ENCODE measurements around the gene ZNF100. TPM values are rescaled to one million over a fixed set of nuclear protein-coding genes. Genes with fewer than 3 reads are reported as not detected.
"Not testable (repeated sequence)": the region's sequence is repeated elsewhere in the genome, so short reads cannot be mapped to it uniquely, and the experiment has no call there.

The ZNF100 gene
- total RNA-seq, 6 donors from 2014 or later, result 4.1 to 33.5 (median 11.4) TPM

DNA sequence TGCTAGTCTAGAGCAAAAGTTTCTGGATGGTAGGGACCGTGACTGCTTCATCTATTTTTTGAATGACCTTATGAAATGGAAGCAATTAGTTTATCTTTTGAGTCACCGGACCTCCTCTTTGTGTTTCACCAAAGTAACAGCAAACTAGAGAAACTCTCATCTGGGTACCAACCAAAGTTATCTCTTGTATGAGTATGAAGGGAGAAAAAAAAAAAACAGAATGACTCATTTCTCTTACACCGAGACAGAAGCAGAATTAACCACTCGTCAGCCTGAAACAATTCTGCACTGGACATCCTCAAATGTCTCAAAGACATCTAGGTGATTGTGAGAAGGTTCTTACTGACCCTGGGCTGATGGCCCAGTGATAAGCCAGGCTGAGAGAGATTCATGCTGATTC lies 18.3 kb downstream of the ZNF100 start:
- Histone ChIP-seq H3K27ac (no peak overlapping the region), H3K4me3 (no peak overlapping the region), H3K27me3 (no peaks in the 10 kb centered on the region), H3K36me3 (peaks cover 6 to 47% (median 29%) of the 10 kb centered on the region in 4 donors), H3K4me1 (no peaks in the 10 kb centered on the region), H3K9me3 (peaks cover 0 to 26% (median 4%) of the 10 kb centered on the region in 4 donors)
- TF ChIP-seq EP300 (IDR thresholded peaks at IDR 0.05) (no peak), POLR2A (IDR thresholded peaks at IDR 0.05) (no peak), POLR2AphosphoS5 (IDR thresholded peaks at IDR 0.05) (no peak)
- TF ChIP-seq, protein P1, sequence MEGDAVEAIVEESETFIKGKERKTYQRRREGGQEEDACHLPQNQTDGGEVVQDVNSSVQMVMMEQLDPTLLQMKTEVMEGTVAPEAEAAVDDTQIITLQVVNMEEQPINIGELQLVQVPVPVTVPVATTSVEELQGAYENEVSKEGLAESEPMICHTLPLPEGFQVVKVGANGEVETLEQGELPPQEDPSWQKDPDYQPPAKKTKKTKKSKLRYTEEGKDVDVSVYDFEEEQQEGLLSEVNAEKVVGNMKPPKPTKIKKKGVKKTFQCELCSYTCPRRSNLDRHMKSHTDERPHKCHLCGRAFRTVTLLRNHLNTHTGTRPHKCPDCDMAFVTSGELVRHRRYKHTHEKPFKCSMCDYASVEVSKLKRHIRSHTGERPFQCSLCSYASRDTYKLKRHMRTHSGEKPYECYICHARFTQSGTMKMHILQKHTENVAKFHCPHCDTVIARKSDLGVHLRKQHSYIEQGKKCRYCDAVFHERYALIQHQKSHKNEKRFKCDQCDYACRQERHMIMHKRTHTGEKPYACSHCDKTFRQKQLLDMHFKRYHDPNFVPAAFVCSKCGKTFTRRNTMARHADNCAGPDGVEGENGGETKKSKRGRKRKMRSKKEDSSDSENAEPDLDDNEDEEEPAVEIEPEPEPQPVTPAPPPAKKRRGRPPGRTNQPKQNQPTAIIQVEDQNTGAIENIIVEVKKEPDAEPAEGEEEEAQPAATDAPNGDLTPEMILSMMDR (IDR thresholded peaks at IDR 0.05), result no peak
- no peak for DNase-seq
- 83 to 87% methylated on average over 4 of the region's 4 CpGs for WGBS, 2 donors
- no peak for ATAC-seq (ENCODE audit: low FRiP score in 2 of 2)

DNA sequence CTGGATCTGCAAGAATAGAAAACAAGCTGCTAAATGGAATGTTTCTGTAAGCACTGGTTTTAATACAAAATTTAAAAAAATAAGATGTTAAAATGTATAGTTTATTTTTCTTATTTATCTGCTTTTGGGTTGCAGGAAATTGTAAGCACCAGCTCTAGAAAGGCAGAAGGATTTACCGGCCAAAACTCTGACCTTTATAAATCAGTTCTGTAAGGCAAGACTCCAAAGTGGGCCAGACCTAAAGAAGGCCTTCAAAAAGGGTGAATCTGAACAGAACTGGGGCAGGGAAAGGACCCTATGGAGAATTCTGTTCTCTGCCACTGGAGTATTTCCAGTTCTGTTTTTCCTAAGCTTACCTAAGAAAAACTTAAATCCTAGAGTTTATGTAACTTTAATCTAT lies 19.3 kb downstream of the ZNF100 start:
- WGBS, 2 donors, result 79 to 85% methylated on average over 1 of the region's 1 CpG
- TF ChIP-seq, protein P1 (IDR thresholded peaks at IDR 0.05), result no peak
- no peak for TF ChIP-seq POLR2AphosphoS5 (IDR thresholded peaks at IDR 0.05)
- TF ChIP-seq EP300 (IDR thresholded peaks at IDR 0.05), result no peak
- no peaks in the 10 kb centered on the region for H3K4me1 ChIP-seq
- H3K4me3 ChIP-seq, result no peak overlapping the region
- H3K36me3 ChIP-seq, result peaks cover 3 to 51% (median 26%) of the 10 kb centered on the region in 4 donors
- H3K27me3 ChIP-seq, result no peaks in the 10 kb centered on the region
- ATAC-seq (ENCODE audit: low FRiP score in 2 of 2) (no peak), DNase-seq (no peak)
- H3K27ac ChIP-seq, result no peak overlapping the region
- peaks cover 0 to 22% (median 4%) of the 10 kb centered on the region in 4 donors for H3K9me3 ChIP-seq

DNA sequence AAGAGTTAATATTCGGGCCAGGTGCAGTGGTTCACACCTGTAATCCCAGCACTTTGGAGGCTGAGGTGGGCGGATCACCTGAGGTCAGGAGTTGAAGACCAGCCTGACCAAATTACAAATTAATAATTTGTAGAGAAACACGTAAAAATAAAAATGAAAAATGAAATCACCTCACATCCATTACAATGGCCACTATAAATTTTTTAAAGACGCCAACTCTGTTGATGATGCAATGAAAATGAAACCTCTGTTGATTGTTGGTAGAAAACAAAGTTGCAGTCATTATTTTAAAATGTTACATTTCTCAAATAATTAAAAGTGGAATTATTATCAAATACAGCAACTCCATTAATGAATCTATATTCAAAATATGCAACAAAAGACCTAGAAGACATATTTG lies 26.8 kb downstream of the ZNF100 start:
- ATAC-seq (ENCODE audit: low FRiP score in 2 of 2), result no peak
- Histone ChIP-seq H3K4me3 (no peak overlapping the region), H3K27me3 (no peaks in the 10 kb centered on the region), H3K9me3 (peaks cover 0 to 37% (median 23%) of the 10 kb centered on the region in 4 donors), H3K4me1 (no peaks in the 10 kb centered on the region), H3K27ac (no peak overlapping the region), H3K36me3 (peaks cover 8 to 63% (median 17%) of the 10 kb centered on the region in 4 donors)
- WGBS, 2 donors, result 94% methylated on average over 4 of the region's 4 CpGs
- TF ChIP-seq EP300 (IDR thresholded peaks at IDR 0.05) (no peak), POLR2A (IDR thresholded peaks at IDR 0.05) (no peak)
- DNase-seq, result no peak

DNA sequence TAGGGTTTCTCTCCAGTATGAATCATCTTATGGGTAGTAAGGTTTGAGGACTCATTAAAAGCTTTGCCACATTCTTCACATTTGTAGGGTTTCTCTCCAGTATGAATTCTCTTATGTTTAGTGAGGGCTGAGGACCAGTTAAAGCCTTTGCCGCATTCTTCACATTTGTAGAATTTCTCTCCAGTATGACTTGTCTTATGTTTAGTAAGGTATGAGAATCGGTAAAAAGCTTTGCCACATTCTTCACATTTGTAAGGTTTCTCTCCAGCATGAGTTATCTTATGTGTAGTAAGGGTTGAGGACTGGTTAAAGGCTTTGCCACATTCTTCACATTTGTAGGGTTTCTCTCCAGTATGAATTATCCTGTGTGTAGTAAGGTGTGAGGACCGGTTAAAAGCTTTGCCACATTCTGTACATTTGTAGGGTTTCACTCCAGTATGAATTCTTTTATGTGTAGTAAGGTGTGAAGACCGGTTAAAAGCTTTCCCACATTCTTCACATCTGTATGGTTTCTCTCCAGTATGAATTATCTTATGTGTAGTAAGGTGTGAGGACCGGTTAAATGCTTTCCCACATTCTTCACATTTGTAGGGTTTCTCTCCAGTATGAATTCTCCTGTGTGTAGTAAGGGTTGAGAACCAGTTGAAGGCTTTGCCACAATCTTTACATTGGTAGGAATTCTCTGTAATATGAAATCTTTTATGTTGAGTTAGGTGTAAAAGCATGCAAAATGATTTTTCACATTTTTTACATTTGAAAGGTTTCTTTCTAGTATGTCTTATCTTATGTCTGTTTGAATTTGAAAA lies 40.2 kb downstream of the ZNF100 start:
- H3K27ac ChIP-seq; ATAC-seq (ENCODE audit: low FRiP score in 2 of 2); DNase-seq; H3K27me3 ChIP-seq; H3K4me1 ChIP-seq; H3K4me3 ChIP-seq: not testable (repeated sequence)
- WGBS, 2 donors, result 94 to 96% methylated on average over 5 of the region's 5 CpGs
- Histone ChIP-seq H3K36me3 (peaks cover 5 to 32% (median 20%) of the 10 kb centered on the region in 4 donors), H3K9me3 (peaks cover 40 to 80% (median 53%) of the 10 kb centered on the region in 4 donors)

DNA sequence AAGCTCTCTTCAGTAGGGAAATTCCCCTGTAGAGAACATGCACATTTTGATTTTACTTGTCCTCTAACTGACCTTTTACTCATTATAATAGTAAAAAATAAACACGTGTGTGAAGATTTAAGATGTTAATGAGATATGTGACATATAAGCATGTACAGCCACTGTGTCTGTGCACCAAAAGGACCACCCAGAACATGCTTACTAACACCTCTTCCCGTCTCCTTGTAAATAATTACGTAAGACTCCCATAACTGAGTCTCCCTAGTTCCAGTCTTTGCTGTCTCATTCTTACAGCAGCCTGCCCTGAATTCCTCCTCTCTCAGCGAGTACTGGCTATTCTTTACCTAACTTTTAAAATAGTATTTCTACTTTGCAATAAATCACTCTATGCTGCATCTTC lies 53.6 kb downstream of the ZNF100 start:
- H3K9me3 ChIP-seq, result peaks cover 0 to 48% (median 6%) of the 10 kb centered on the region in 4 donors
- TF ChIP-seq POLR2A (IDR thresholded peaks at IDR 0.05) (no peak), POLR2AphosphoS5 (IDR thresholded peaks at IDR 0.05) (no peak)
- TF ChIP-seq, protein P1 (IDR thresholded peaks at IDR 0.05), result no peak
- no peaks in the 10 kb centered on the region for H3K4me1 ChIP-seq
- H3K27ac ChIP-seq, result no peak overlapping the region
- 82 to 86% methylated on average over 4 of the region's 4 CpGs for WGBS, 2 donors
- no peaks in the 10 kb centered on the region for H3K27me3 ChIP-seq
- H3K36me3 ChIP-seq, result no peaks in the 10 kb centered on the region
- DNase-seq, result no peak
- H3K4me3 ChIP-seq, result no peak overlapping the region
- ATAC-seq (ENCODE audit: low FRiP score in 2 of 2), result no peak

DNA sequence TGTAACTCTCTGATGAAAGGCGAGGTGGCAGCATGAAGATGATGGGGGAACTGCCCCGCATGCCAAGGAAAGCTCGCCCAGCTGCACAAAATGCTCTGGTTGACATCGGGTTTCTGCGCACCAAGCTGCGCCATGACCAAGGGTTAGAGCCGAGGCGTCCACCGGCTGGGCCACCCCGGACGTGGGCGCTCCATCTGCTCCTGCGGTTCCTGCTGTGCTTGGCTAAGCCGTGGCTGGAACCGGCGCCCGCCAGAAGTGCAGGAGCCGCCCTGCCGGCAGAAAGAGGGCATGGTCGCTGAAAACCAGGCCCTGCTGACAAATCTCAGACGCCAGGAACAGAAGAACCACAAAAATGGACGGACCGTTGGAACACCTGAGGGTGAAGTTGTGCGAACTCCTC lies 57.9 kb downstream of the ZNF100 start:
- H3K27ac ChIP-seq, result no peak overlapping the region
- H3K9me3 ChIP-seq, result peaks cover 0 to 18% (median 0%) of the 10 kb centered on the region in 4 donors
- no peaks in the 10 kb centered on the region for H3K36me3 ChIP-seq
- DNase-seq (peak in 1 of 2 donors; percentile 67), ATAC-seq (ENCODE audit: low FRiP score in 2 of 2) (no peak)
- WGBS, 2 donors, result 95% methylated on average over 20 to 24 of the region's 24 CpGs
- no peaks in the 10 kb centered on the region for H3K27me3 ChIP-seq
- H3K4me1 ChIP-seq, result no peaks in the 10 kb centered on the region
- H3K4me3 ChIP-seq, result no peak overlapping the region
- no peak for TF ChIP-seq POLR2AphosphoS5 (IDR thresholded peaks at IDR 0.05)

DNA sequence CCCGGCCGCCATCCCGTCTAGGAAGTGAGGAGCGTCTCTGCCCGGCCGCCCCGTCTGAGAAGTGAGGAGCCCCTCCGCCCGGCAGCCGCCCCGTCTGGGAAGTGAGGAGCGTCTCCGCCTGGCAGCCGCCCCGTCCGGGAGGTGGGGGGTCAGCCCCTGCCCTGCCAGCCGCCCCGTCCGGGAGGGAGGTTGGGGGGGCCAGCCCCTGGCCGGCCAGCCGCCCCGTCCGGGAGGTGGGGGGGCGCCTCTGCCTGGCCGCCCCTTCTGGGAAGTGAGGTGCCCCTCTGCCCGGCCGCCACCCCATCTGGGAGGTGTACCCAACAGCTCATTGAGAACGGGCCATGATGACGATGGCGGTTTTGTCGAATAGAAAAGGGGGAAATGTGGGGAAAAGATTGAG lies 59.5 kb downstream of the ZNF100 start:
- H3K4me3 ChIP-seq; ATAC-seq (ENCODE audit: low FRiP score in 2 of 2); H3K27me3 ChIP-seq; H3K27ac ChIP-seq; H3K4me1 ChIP-seq; H3K36me3 ChIP-seq: not testable (repeated sequence)
- H3K9me3 ChIP-seq, result peaks cover 0 to 18% (median 0%) of the 10 kb centered on the region in 4 donors
- peak in 1 of 2 donors; percentile 62 for DNase-seq
- WGBS, 2 donors, result 97 to 98% methylated on average over 8 to 17 of the region's 31 CpGs
